ENCODE measurements around the gene ATG10. TPM values are rescaled to one million over a fixed set of nuclear protein-coding genes. Genes with fewer than 3 reads are reported as not detected.

ATG10 gene
- total RNA-seq, 6 experiments from 2014 or later = 3.7 to 4.8 (median 4.4) TPM

DNA sequence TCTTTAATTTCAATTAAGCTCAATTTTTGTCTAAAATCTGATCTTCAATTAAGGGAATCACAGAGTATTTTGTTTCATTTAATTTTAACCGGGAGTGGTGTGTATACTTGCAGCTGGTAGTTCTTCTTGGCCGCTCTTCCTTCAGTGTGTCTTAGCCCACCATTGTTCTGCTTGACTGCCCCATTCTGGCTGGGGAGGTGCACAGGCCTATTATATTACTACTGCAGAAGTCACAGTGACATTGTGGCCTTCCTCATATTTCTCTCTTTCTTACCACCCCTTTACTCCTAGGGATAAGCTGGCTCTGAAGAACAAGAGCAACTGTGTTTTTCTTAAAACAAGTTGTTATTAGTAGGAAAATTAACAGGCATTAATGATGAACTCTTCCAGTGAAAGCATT, 123.7 kb downstream of the ATG10 start:
- DNase-seq = no peak
- Mint-ChIP-seq H3K4me1 (ENCODE audit: low read depth) (peaks cover 3% of the 10 kb centered on the region; the same call in 1 of the 2 replicates), H3K9me3 (peaks cover 13% of the 10 kb centered on the region), H3K27ac (no peak overlapping the region), H3K36me3 (ENCODE audit: low read depth) (peaks cover 8% of the 10 kb centered on the region; the same call in 1 of the 2 replicates), H3K4me3 (no peak overlapping the region), H3K27me3 (ENCODE audit: insufficient read depth) (no peaks in the 10 kb centered on the region)
- TF ChIP-seq, protein P1, sequence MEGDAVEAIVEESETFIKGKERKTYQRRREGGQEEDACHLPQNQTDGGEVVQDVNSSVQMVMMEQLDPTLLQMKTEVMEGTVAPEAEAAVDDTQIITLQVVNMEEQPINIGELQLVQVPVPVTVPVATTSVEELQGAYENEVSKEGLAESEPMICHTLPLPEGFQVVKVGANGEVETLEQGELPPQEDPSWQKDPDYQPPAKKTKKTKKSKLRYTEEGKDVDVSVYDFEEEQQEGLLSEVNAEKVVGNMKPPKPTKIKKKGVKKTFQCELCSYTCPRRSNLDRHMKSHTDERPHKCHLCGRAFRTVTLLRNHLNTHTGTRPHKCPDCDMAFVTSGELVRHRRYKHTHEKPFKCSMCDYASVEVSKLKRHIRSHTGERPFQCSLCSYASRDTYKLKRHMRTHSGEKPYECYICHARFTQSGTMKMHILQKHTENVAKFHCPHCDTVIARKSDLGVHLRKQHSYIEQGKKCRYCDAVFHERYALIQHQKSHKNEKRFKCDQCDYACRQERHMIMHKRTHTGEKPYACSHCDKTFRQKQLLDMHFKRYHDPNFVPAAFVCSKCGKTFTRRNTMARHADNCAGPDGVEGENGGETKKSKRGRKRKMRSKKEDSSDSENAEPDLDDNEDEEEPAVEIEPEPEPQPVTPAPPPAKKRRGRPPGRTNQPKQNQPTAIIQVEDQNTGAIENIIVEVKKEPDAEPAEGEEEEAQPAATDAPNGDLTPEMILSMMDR (IDR thresholded peaks at IDR 0.05) = no peak

DNA sequence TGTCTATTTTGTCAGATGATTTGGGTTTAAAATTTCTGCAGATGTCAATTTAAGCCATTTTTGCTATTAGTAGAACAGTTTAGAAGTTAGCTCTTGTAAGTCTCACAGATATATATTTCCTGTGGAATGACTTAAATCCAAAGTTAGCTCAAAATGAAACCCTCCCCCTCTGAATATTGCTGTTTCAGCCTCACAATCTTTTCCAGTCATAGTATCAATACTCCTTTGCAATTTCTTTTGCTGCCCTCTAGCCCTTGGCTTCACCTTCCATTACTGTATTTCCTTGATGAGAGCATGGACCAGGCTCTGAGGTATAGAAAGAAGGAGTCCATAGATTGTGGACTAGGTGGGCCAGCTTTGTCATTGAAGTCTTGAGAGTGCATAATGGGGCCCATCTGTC, 124.4 kb downstream of the ATG10 start:
- DNase-seq = no peak
- peaks cover 7% of the 10 kb centered on the region; the same call in 1 of the 2 replicates for H3K4me1 Mint-ChIP-seq (ENCODE audit: low read depth)
- no peaks in the 10 kb centered on the region for H3K27me3 Mint-ChIP-seq (ENCODE audit: insufficient read depth)
- TF ChIP-seq, protein P1 (IDR thresholded peaks at IDR 0.05) = no peak
- H3K9me3 Mint-ChIP-seq = peaks cover 13% of the 10 kb centered on the region
- peaks cover 8% of the 10 kb centered on the region; the same call in 1 of the 2 replicates for H3K36me3 Mint-ChIP-seq (ENCODE audit: low read depth)
- H3K4me3 Mint-ChIP-seq = no peak overlapping the region
- no peak overlapping the region for H3K27ac Mint-ChIP-seq

DNA sequence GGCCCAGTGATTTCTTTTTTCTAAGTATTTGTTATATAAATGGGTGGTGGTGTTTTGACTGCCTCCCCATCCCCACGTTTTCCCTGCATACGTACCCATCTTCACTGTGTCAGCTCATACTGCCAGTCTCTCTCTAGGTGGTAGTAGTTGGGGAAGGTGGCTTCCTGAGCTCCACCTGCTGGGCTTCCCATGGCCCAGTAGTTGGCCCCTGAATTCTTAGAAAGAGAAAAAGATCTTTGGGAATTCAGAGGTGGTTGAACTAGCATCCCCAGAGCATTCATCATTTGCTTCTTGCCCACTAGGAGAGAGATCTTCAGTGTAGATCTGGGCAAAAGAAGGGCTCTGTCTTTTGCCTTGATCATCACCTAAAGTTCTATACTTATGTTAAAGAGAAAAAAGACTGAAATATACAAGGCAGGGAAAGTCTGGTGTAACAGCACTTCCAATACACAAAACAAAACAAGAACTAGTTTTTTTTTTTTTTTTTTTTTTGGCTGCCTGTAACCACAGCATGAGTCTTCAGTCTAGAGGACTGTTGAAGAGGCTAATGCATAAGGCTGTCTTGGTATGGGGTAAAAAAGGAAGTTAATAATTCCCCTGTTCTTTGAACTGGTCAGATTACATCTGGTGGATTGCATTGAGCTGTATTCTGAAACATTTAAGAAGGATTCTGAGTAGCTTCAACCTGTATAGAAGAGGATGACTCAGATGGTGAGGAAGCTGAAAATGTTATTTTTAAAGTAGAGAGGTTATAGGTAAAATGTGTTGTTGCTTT, 128.7 kb downstream of the ATG10 start:
- no peak for DNase-seq
- H3K4me1 Mint-ChIP-seq (ENCODE audit: low read depth) = peaks cover 7% of the 10 kb centered on the region; the same call in 1 of the 2 replicates
- no peak overlapping the region for H3K4me3 Mint-ChIP-seq
- H3K36me3 Mint-ChIP-seq (ENCODE audit: low read depth) = no peaks in the 10 kb centered on the region
- TF ChIP-seq, protein P1 (IDR thresholded peaks at IDR 0.05) = no peak
- H3K9me3 Mint-ChIP-seq = no peaks in the 10 kb centered on the region
- H3K27ac Mint-ChIP-seq = no peak overlapping the region
- no peaks in the 10 kb centered on the region; the same call in 1 of the 2 replicates for H3K27me3 Mint-ChIP-seq (ENCODE audit: insufficient read depth)

DNA sequence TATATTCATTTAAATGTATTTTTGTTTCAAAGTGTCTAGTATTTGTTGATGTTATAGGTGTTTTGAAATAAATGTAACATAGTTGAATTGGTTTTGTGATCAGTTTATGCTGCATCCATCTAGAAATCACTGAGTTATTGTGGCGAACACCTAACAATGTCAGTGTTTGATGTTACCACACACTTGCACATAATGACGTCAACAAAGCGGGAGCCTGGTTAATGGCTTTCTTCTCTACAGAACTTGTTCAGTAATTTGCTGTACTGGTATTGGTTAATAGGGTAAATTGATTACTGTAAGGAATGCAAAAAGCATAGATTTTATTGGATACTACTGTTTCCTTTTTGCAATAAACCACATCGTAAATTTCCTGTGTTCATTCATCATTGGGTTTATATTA, 133.0 kb downstream of the ATG10 start:
- no peak overlapping the region for H3K4me3 Mint-ChIP-seq
- no peaks in the 10 kb centered on the region for H3K36me3 Mint-ChIP-seq (ENCODE audit: low read depth)
- no peaks in the 10 kb centered on the region; the same call in 1 of the 2 replicates for H3K27me3 Mint-ChIP-seq (ENCODE audit: insufficient read depth)
- H3K4me1 Mint-ChIP-seq (ENCODE audit: low read depth) = peaks cover 20% of the 10 kb centered on the region
- TF ChIP-seq, protein P1 (IDR thresholded peaks at IDR 0.05) = no peak
- no peaks in the 10 kb centered on the region for H3K9me3 Mint-ChIP-seq
- no peak overlapping the region for H3K27ac Mint-ChIP-seq
- DNase-seq = no peak

DNA sequence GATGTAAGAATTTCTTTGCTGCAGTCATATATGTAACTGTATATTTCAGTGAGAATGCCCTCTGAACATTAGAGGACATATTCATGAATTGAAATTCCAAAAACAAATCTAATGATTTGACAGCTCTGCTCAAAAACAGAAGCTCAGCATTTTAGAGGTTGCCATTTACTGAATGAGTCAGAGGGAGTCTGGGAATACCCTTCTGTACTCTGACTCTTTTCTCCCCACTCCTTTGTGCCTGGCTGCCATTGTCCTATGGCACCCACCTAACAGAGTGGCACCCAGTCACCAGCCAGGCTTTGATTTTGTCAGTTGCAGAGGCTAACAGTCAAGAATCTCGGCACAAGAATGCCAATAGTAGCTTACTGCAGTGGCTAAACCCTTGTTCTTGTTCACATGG, 133.6 kb downstream of the ATG10 start:
- no peak overlapping the region for H3K27ac Mint-ChIP-seq
- DNase-seq = no peak

More for the DNA sequence above, 133.6 kb downstream of the ATG10 start:
- Mint-ChIP-seq H3K27me3 (ENCODE audit: insufficient read depth) (no peaks in the 10 kb centered on the region; the same call in 1 of the 2 replicates), H3K4me1 (ENCODE audit: low read depth) (peaks cover 18% of the 10 kb centered on the region), H3K4me3 (no peak overlapping the region), H3K36me3 (ENCODE audit: low read depth) (no peaks in the 10 kb centered on the region), H3K9me3 (no peaks in the 10 kb centered on the region)
- TF ChIP-seq, protein P1 (IDR thresholded peaks at IDR 0.05) = no peak
